HCT116 (cell line): ENCODE results near the gene STK32B. TPM values are rescaled to one million over a fixed set of nuclear protein-coding genes. Genes with fewer than 3 reads are reported as not detected.

Source experiments
- ATAC-seq: fragments of 200-7000 bp; cut with Tn5 transposase; 2 replicates; pipeline ENCODE4 v1.9.1; 2020; ENCODE audit warnings: mild to moderate bottlenecking, moderate library complexity
- BruUV-seq: library from RNA; stranded (reverse); fragments of 400-500 nt; replicated peaks from 2 replicates; lab custom pipeline; 2021; lab: Mats Ljungman, UMichigan
- CTCF ChIA-PET: fragments of 300-600 bp; sonication (Branson Sonifier 250); formaldehyde crosslinking; loops from one replicate; lab custom pipeline; 2021; ENCODE audit warnings: antibody characterized with exemption; lab: Charles Lee
- POLR2A ChIA-PET: fragments of 300-600, 350-600 bp; sonication (Branson Sonifier 250); formaldehyde crosslinking; loops from one replicate; lab custom pipeline; 2021; ENCODE audit warnings: antibody characterized with exemption; lab: Charles Lee
- RAD21 ChIA-PET, 2 experiments: fragments of 300-600 bp; sonication (Branson Sonifier 250); formaldehyde crosslinking; loops; one replicate each; lab custom pipeline; 2023; ENCODE audit warnings: low total read pairs in 2 of 2; ENCODE audit not compliant: uncharacterized antibody in 2 of 2, unreplicated experiment in 2 of 2, low non-redundant PET in 1 of 2; lab: Charles Lee
- DNase-seq: peaks from one replicate; pipeline ENCODE4 v3.0.0-alpha.2; 2010; ENCODE audit warnings: low read depth, low spot score
- H2AFZ ChIP-seq: fragments of 200-600 bp; shearing (Covaris generic), sonication (generic); 2 replicates; pipeline ENCODE4 v1.6.1; 2017; ENCODE audit warnings: low read depth, mixed run types, mixed read lengths, antibody characterized with exemption, low read length; ENCODE audit not compliant: poor library complexity, severe bottlenecking
- H3K27ac ChIP-seq: 2 replicates; pipeline ENCODE4 v1.5.1; 2012; ENCODE audit warnings: low read depth, low read length
- H3K27me3 ChIP-seq: fragments of 200-600 bp; sonication (generic); 2 replicates; pipeline ENCODE4 v1.6.1; 2016; ENCODE audit warnings: mixed run types, low read length, mixed read lengths; ENCODE audit not compliant: insufficient read depth
- H3K36me3 ChIP-seq, 2 experiments: fragments of 200-500 bp in 1 of 2; fragments of 200-600 bp in 1 of 2; sonication (Bioruptor generic) in 1 of 2; sonication (generic) in 1 of 2; 2 replicates each; pipeline versions ENCODE4 v1.5.1 to v1.6.1; 2014 to 2016; ENCODE audit warnings: low read length in 2 of 2, inconsistent platforms in 1 of 2, mixed read lengths in 1 of 2, mixed run types in 1 of 2; ENCODE audit not compliant: insufficient read depth in 2 of 2, control insufficient read depth in 1 of 2
- H3K4me1 ChIP-seq, 2 experiments: fragments of 200-600 bp in 1 of 2; sonication (generic) in 1 of 2; 2 replicates each; pipeline versions ENCODE4 v1.5.1 to v1.6.1; 2012 to 2017; ENCODE audit warnings: low read length in 2 of 2, inconsistent platforms in 1 of 2, mild to moderate bottlenecking in 1 of 2, mixed read lengths in 1 of 2, mixed run types in 1 of 2, moderate library complexity in 1 of 2; ENCODE audit not compliant: insufficient read depth in 2 of 2, control insufficient read depth in 1 of 2
- H3K4me2 ChIP-seq: fragments of 200-600 bp; sonication (generic); 2 replicates; pipeline ENCODE4 v1.6.1; 2017; ENCODE audit warnings: mixed run types, low read length, mixed read lengths
- H3K4me3 ChIP-seq, 2 experiments: fragments of 200-600 bp in 1 of 2; sonication (generic) in 1 of 2; replicated peaks in 1 of 2; 2 replicates each; pipeline ENCODE4 v1.5.1; 2011 to 2016; ENCODE audit warnings: low read length in 2 of 2, control low read depth in 1 of 2, low read depth in 1 of 2, mild to moderate bottlenecking in 1 of 2, mixed read lengths in 1 of 2, mixed run types in 1 of 2
- H3K79me2 ChIP-seq: fragments of 200-600 bp; sonication (generic); 2 replicates; pipeline ENCODE4 v1.6.1; 2017; ENCODE audit warnings: mild to moderate bottlenecking, mixed run types, low read length, moderate library complexity, mixed read lengths; ENCODE audit not compliant: insufficient read depth
- H3K9ac ChIP-seq: fragments of 200-600 bp; sonication (generic); 2 replicates; pipeline ENCODE4 v1.6.1; 2016; ENCODE audit warnings: low read length, mixed read lengths
- H3K9me2 ChIP-seq: fragments of 200-600 bp; sonication (generic), shearing (Covaris generic); 2 replicates; pipeline ENCODE4 v1.6.1; 2017; ENCODE audit warnings: mixed run types, mild to moderate bottlenecking, moderate library complexity; ENCODE audit not compliant: insufficient read depth
- H3K9me3 ChIP-seq, 2 experiments: fragments of 200-500 bp in 1 of 2; fragments of 200-600 bp in 1 of 2; sonication (Bioruptor generic) in 1 of 2; sonication (generic) in 1 of 2; 2 replicates each; pipeline ENCODE4 v1.6.1; 2014 to 2017; ENCODE audit warnings: low read length in 2 of 2, mixed read lengths in 2 of 2, inconsistent platforms in 1 of 2, low read depth in 1 of 2, mild to moderate bottlenecking in 1 of 2, mixed run types in 1 of 2, moderate library complexity in 1 of 2; ENCODE audit not compliant: control insufficient read depth in 1 of 2, insufficient read depth in 1 of 2
- H4K20me1 ChIP-seq: fragments of 200-600 bp; sonication (generic), shearing (Covaris generic); 2 replicates; pipeline ENCODE4 v1.6.1; 2017; ENCODE audit warnings: mixed run types, mild to moderate bottlenecking, moderate library complexity; ENCODE audit not compliant: insufficient read depth
- CEBPB ChIP-seq: IDR thresholded peaks from 2 replicates; pipeline ENCODE4 v1.6.1; 2012; ENCODE audit warnings: low read depth
- EGR1 ChIP-seq: IDR thresholded peaks from 2 replicates; pipeline ENCODE4 v1.6.1; 2012; ENCODE audit warnings: low read depth
- ELF1 ChIP-seq: IDR thresholded peaks from 2 replicates; pipeline ENCODE4 v1.6.1; 2012; ENCODE audit warnings: low read depth, borderline replicate concordance
- EZH2phosphoT487 ChIP-seq: fragments of 200-600 bp; IDR thresholded peaks from 2 replicates; pipeline ENCODE4 v1.6.1; 2018; ENCODE audit warnings: antibody characterized with exemption, borderline replicate concordance
- JUND ChIP-seq: IDR thresholded peaks from 2 replicates; pipeline ENCODE4 v1.6.1; 2012
- SIN3A ChIP-seq: IDR thresholded peaks from 2 replicates; pipeline ENCODE4 v1.6.1; 2012; ENCODE audit warnings: low read depth
- SP1 ChIP-seq: IDR thresholded peaks from 2 replicates; pipeline ENCODE4 v1.6.1; 2012; ENCODE audit warnings: low read depth
- SRF ChIP-seq: IDR thresholded peaks from 2 replicates; pipeline ENCODE4 v1.6.1; 2012; ENCODE audit warnings: low read depth
- TCF7L2 ChIP-seq: IDR thresholded peaks from 2 replicates; pipeline ENCODE4 v1.7.0; 2011; ENCODE audit warnings: borderline replicate concordance, inconsistent platforms; ENCODE audit not compliant: insufficient read depth, insufficient read length; ENCODE audit errors: extremely low read depth
- YY1 ChIP-seq: IDR thresholded peaks from 2 replicates; pipeline ENCODE4 v1.6.1; 2011; ENCODE audit warnings: low read length, low read depth, moderate library complexity, mild to moderate bottlenecking; ENCODE audit not compliant: insufficient replicate concordance; ENCODE audit errors: extremely low read depth
- ZFX ChIP-seq: fragments of 450-650 bp; IDR thresholded peaks from 2 replicates; pipeline ENCODE4 v1.6.1; 2017
- intact Hi-C: fragments of 100-400 bp; cut with micrococcal nuclease; formaldehyde crosslinking; loops from 2 replicates; pipeline ENCODE4 v1.10.0; 2022
- total RNA-seq: library from RNA; stranded (reverse); gene quantifications from one replicate; pipeline ENCODE4 v1.2.1, GENCODE V29; 2021; ENCODE audit not compliant: unreplicated experiment
- TF ChIP-seq, protein P1 (sequence below): IDR thresholded peaks from 2 replicates; pipeline ENCODE4 v1.6.1; 2012; ENCODE audit warnings: low read depth
- TF ChIP-seq, protein P2 (sequence below): IDR thresholded peaks from 2 replicates; pipeline ENCODE4 v1.6.1; 2011; ENCODE audit warnings: mild to moderate bottlenecking, low read length, moderate library complexity; ENCODE audit not compliant: insufficient replicate concordance; ENCODE audit errors: extremely low read depth
- TF ChIP-seq, protein P3 (sequence below), 3 experiments: fragments of 200-600 bp in 1 of 3; sonication (generic) in 1 of 3; IDR thresholded peaks in 2 of 3; conservative IDR thresholded peaks in 1 of 3; 2 replicates each; pipeline ENCODE4 v1.5.1; 2012 to 2017; ENCODE audit warnings: low read depth in 2 of 3, low read length in 2 of 3, antibody characterized with exemption in 1 of 3, borderline replicate concordance in 1 of 3, control low read depth in 1 of 3, mild to moderate bottlenecking in 1 of 3, mixed read lengths in 1 of 3, mixed run types in 1 of 3, moderate library complexity in 1 of 3; ENCODE audit not compliant: insufficient read depth in 1 of 3

STK32B gene
- total RNA-seq, 1 experiment from 2014 or later, result not detected

GRCh38 chr4:5036239-5036638 is 15.0 kb upstream of the STK32B start:
- Histone ChIP-seq H3K27ac (no peak overlapping the region), H4K20me1 (no peaks in the 10 kb centered on the region), H3K4me3 (no peak overlapping the region), H3K9me3 (no peaks in the 10 kb centered on the region), H3K4me2 (no peak overlapping the region), H3K27me3 (no peaks in the 10 kb centered on the region), H3K36me3 (no peaks in the 10 kb centered on the region), H3K4me1 (peaks cover 3 to 11% of the 10 kb centered on the region in 2 experiments), H3K9me2 (no peaks in the 10 kb centered on the region), H3K79me2 (no peaks in the 10 kb centered on the region), H2AFZ (no peak overlapping the region), H3K9ac (no peak overlapping the region)
- intact Hi-C loops, result no loop called here
- DNase-seq (no peak), ATAC-seq (no peak)
- TF ChIP-seq TCF7L2, result no peak
- TF ChIP-seq ELF1, result no peak
- no peak for TF ChIP-seq SRF
- TF ChIP-seq ZFX, result no peak
- no peak for TF ChIP-seq YY1
- TF ChIP-seq EGR1, result no peak
- no peak for TF ChIP-seq EZH2phosphoT487
- no peak for TF ChIP-seq JUND
- TF ChIP-seq, protein P1, sequence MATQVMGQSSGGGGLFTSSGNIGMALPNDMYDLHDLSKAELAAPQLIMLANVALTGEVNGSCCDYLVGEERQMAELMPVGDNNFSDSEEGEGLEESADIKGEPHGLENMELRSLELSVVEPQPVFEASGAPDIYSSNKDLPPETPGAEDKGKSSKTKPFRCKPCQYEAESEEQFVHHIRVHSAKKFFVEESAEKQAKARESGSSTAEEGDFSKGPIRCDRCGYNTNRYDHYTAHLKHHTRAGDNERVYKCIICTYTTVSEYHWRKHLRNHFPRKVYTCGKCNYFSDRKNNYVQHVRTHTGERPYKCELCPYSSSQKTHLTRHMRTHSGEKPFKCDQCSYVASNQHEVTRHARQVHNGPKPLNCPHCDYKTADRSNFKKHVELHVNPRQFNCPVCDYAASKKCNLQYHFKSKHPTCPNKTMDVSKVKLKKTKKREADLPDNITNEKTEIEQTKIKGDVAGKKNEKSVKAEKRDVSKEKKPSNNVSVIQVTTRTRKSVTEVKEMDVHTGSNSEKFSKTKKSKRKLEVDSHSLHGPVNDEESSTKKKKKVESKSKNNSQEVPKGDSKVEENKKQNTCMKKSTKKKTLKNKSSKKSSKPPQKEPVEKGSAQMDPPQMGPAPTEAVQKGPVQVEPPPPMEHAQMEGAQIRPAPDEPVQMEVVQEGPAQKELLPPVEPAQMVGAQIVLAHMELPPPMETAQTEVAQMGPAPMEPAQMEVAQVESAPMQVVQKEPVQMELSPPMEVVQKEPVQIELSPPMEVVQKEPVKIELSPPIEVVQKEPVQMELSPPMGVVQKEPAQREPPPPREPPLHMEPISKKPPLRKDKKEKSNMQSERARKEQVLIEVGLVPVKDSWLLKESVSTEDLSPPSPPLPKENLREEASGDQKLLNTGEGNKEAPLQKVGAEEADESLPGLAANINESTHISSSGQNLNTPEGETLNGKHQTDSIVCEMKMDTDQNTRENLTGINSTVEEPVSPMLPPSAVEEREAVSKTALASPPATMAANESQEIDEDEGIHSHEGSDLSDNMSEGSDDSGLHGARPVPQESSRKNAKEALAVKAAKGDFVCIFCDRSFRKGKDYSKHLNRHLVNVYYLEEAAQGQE, result no peak
- TF ChIP-seq SP1, result no peak
- TF ChIP-seq, protein P2, sequence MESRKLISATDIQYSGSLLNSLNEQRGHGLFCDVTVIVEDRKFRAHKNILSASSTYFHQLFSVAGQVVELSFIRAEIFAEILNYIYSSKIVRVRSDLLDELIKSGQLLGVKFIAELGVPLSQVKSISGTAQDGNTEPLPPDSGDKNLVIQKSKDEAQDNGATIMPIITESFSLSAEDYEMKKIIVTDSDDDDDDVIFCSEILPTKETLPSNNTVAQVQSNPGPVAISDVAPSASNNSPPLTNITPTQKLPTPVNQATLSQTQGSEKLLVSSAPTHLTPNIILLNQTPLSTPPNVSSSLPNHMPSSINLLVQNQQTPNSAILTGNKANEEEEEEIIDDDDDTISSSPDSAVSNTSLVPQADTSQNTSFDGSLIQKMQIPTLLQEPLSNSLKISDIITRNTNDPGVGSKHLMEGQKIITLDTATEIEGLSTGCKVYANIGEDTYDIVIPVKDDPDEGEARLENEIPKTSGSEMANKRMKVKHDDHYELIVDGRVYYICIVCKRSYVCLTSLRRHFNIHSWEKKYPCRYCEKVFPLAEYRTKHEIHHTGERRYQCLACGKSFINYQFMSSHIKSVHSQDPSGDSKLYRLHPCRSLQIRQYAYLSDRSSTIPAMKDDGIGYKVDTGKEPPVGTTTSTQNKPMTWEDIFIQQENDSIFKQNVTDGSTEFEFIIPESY, result no peak
- TF ChIP-seq, protein P3, sequence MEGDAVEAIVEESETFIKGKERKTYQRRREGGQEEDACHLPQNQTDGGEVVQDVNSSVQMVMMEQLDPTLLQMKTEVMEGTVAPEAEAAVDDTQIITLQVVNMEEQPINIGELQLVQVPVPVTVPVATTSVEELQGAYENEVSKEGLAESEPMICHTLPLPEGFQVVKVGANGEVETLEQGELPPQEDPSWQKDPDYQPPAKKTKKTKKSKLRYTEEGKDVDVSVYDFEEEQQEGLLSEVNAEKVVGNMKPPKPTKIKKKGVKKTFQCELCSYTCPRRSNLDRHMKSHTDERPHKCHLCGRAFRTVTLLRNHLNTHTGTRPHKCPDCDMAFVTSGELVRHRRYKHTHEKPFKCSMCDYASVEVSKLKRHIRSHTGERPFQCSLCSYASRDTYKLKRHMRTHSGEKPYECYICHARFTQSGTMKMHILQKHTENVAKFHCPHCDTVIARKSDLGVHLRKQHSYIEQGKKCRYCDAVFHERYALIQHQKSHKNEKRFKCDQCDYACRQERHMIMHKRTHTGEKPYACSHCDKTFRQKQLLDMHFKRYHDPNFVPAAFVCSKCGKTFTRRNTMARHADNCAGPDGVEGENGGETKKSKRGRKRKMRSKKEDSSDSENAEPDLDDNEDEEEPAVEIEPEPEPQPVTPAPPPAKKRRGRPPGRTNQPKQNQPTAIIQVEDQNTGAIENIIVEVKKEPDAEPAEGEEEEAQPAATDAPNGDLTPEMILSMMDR (IDR thresholded peaks at IDR 0.05 in 2 of 3, conservative IDR thresholded peaks at IDR 0.05 in 1 of 3; ENCODE audit: borderline replicate concordance in 1 of 3, insufficient read depth in 1 of 3, low read depth in 2 of 3, low read length in 2 of 3), result no peak
- no peak for TF ChIP-seq SIN3A
- TF ChIP-seq CEBPB, result no peak
- ChIA-PET POLR2A (no interaction called here), CTCF (interaction anchor here (0.7 kb wide), 1 partner anchor 256 kb away, joined by 3 read pairs; no protein-coding TSS in a partner anchor), RAD21 (interaction anchor here in 1 of 2 experiments (0.6 kb wide), 1 partner anchor 8 kb away, joined by 4 read pairs; no protein-coding TSS in a partner anchor)
- no TSS peak for BruUV-seq
